Natural killer cell (primary cell): Measurements from ENCODE around the gene ERN1. TPM values are rescaled to one million over a fixed set of nuclear protein-coding genes. Genes with fewer than 3 reads are reported as not detected.

Experiments used
- ATAC-seq, 3 donors: fragments of 150-1000 bp in 2 of 3; fragments of 200-7000 bp in 1 of 3; cut with Tn5 transposase; 1 replicate in 1 of 3; 2 replicates in 2 of 3; pipeline ENCODE4 v1.10.0; 2021; ENCODE audit warnings: mild to moderate bottlenecking in 2 of 3, moderate library complexity in 2 of 3
- DNase-seq, 2 donors: peaks; one replicate each; pipeline versions ENCODE4 v3.0.0 to v3.0.0-alpha.2; 2013 to 2021; ENCODE audit warnings: mixed read lengths in 1 of 2
- H3K27ac ChIP-seq: one replicate; pipeline ENCODE4 v1.5.1; 2013; ENCODE audit warnings: mild to moderate bottlenecking, low read length
- H3K27me3 ChIP-seq: one replicate; pipeline ENCODE4 v1.6.1; 2013; ENCODE audit warnings: low read length; ENCODE audit not compliant: control insufficient read depth, insufficient read depth
- H3K36me3 ChIP-seq: one replicate; pipeline ENCODE4 v1.6.1; 2013; ENCODE audit warnings: low read length; ENCODE audit not compliant: control insufficient read depth, insufficient read depth
- H3K4me1 ChIP-seq: one replicate; pipeline ENCODE4 v1.6.1; 2013; ENCODE audit warnings: low read length; ENCODE audit not compliant: control insufficient read depth, insufficient read depth
- H3K4me3 ChIP-seq: one replicate; pipeline ENCODE4 v1.5.1; 2013; ENCODE audit warnings: low read length
- H3K9me3 ChIP-seq: one replicate; pipeline ENCODE4 v1.6.1; 2013; ENCODE audit warnings: low read length; ENCODE audit not compliant: control insufficient read depth, insufficient read depth
- H3K27ac Mint-ChIP-seq, 2 donors: one replicate each; pipeline ENCODE4 v1.8.0; 2022; ENCODE audit warnings: mild to moderate bottlenecking in 2 of 2, mixed read lengths in 2 of 2, moderate library complexity in 1 of 2
- H3K27me3 Mint-ChIP-seq, 2 donors: one replicate each; pipeline ENCODE4 v1.8.0; 2022; ENCODE audit warnings: low read depth in 2 of 2, mixed read lengths in 2 of 2
- H3K36me3 Mint-ChIP-seq: one replicate; pipeline ENCODE4 v1.8.0; 2022; ENCODE audit warnings: mixed read lengths
- H3K4me1 Mint-ChIP-seq, 2 donors: one replicate each; pipeline ENCODE4 v1.8.0; 2022; ENCODE audit warnings: mixed read lengths in 2 of 2
- H3K4me3 Mint-ChIP-seq: one replicate; pipeline ENCODE4 v1.8.0; 2022; ENCODE audit warnings: mild to moderate bottlenecking, moderate library complexity, mixed read lengths
- H3K9me3 Mint-ChIP-seq, 2 donors: one replicate each; pipeline ENCODE4 v1.8.0; 2022; ENCODE audit warnings: mixed read lengths in 2 of 2
- CTCF ChIP-seq: fragments of 200-600 bp; IDR thresholded peaks from one replicate; pipeline ENCODE4 v1.8.0; 2022; ENCODE audit warnings: antibody characterized with exemption
- WGBS: methylation state at CpG from one replicate; pipeline ENCODE4 v1.1.7; 2013; ENCODE audit warnings: missing lambda C conversion rate; ENCODE audit not compliant: insufficient coverage; 5-methylcytosine and 5-hydroxymethylcytosine counted together
- intact Hi-C: fragments of 100-400 bp; cut with micrococcal nuclease; formaldehyde crosslinking; loops from one replicate; pipeline ENCODE4 v1.14.2; 2022
- total RNA-seq, 4 donors: library from RNA; stranded (reverse); fragments of 120-200 nt in 1 of 4; gene quantifications; one replicate each; pipeline versions ENCODE4 v1.2.3 to v1.2.4, GENCODE V29; 2013 to 2022

ERN1 gene
- total RNA-seq, 3 donors from 2014 or later (not counting 1 experiment from before 2014, with no cell fraction given), result 52.9 to 90.5 (median 67.2) TPM

GRCh38 chr17:64009571-64010402, 120.2 kb downstream of the ERN1 start:
- Mint-ChIP-seq H3K27me3 (no peaks in the 10 kb centered on the region), H3K27ac (peak overlapping the region; percentile 78 to 100), H3K4me1 (peaks cover 64 to 65% of the 10 kb centered on the region in 2 donors), H3K9me3 (no peaks in the 10 kb centered on the region), H3K4me3 (peak overlapping the region; percentile 21), H3K36me3 (no peaks in the 10 kb centered on the region)
- DNase-seq, result no peak
- TF ChIP-seq CTCF, result no peak
- Histone ChIP-seq H3K27ac (no peak overlapping the region), H3K36me3 (peaks cover 33% of the 10 kb centered on the region), H3K4me3 (no peak overlapping the region), H3K4me1 (peaks cover 59% of the 10 kb centered on the region), H3K9me3 (no peaks in the 10 kb centered on the region), H3K27me3 (no peaks in the 10 kb centered on the region)
- 66% methylated on average over 8 of the region's 8 CpGs for WGBS
- intact Hi-C loops, result no loop called here
- peak in 1 of 3 donors; percentile 54 for ATAC-seq

GRCh38 chr17:64008830-64009229, 121.1 kb downstream of the ERN1 start:
- Mint-ChIP-seq H3K27ac (peak overlapping the region; percentile 78 to 100), H3K36me3 (no peaks in the 10 kb centered on the region), H3K27me3 (no peaks in the 10 kb centered on the region), H3K4me1 (peaks cover 54 to 57% of the 10 kb centered on the region in 2 donors), H3K9me3 (no peaks in the 10 kb centered on the region), H3K4me3 (no peak overlapping the region)
- Histone ChIP-seq H3K4me1 (peaks cover 53% of the 10 kb centered on the region), H3K27ac (no peak overlapping the region), H3K9me3 (no peaks in the 10 kb centered on the region), H3K27me3 (no peaks in the 10 kb centered on the region), H3K36me3 (peaks cover 42% of the 10 kb centered on the region), H3K4me3 (no peak overlapping the region)
- no peak for DNase-seq
- no peak for ATAC-seq
- intact Hi-C loops, result no loop called here
- WGBS, result 88% methylated on average over 3 of the region's 4 CpGs
- no peak for TF ChIP-seq CTCF

GRCh38 chr17:64008346-64008745, 121.6 kb downstream of the ERN1 start:
- no peaks in the 10 kb centered on the region for H3K36me3 Mint-ChIP-seq
- no peak overlapping the region for H3K4me3 ChIP-seq
- no peak for TF ChIP-seq CTCF
- H3K27me3 Mint-ChIP-seq, result no peaks in the 10 kb centered on the region
- H3K4me1 ChIP-seq, result peaks cover 52% of the 10 kb centered on the region
- whole genome bisulfite sequencing, result 95% methylated on average over 5 of the region's 5 CpGs
- no peak overlapping the region for H3K4me3 Mint-ChIP-seq
- H3K9me3 ChIP-seq, result no peaks in the 10 kb centered on the region
- H3K27ac Mint-ChIP-seq, result peak overlapping the region in 1 of 2 donors; percentile 63
- intact Hi-C loops, result no loop called here
- H3K9me3 Mint-ChIP-seq, result no peaks in the 10 kb centered on the region
- no peak for ATAC-seq
- no peak for DNase-seq
- H3K27me3 ChIP-seq, result no peaks in the 10 kb centered on the region
- peaks cover 49 to 55% of the 10 kb centered on the region in 2 donors for H3K4me1 Mint-ChIP-seq
- H3K36me3 ChIP-seq, result peaks cover 47% of the 10 kb centered on the region
- H3K27ac ChIP-seq, result no peak overlapping the region
